ENCODE measurements around the gene TMEM89. TPM values are rescaled to one million over a fixed set of nuclear protein-coding genes. Genes with fewer than 3 reads are reported as not detected.

Gene TMEM89
- total and polyA plus RNA-seq, 9 donors: not detected

- Histone ChIP-seq H3K4me3 (no peak overlapping the region), H3K9me3 (no peaks in the 10 kb centered on the region), H3K27ac (no peak overlapping the region), H3K4me1 (ENCODE audit: insufficient read depth) (no peaks in the 10 kb centered on the region), H3K36me3 (no peaks in the 10 kb centered on the region), H3K27me3 (no peaks in the 10 kb centered on the region)
- intact Hi-C loops (cut with DNase I): no loop called here
- WGBS, 3 donors: 86 to 93% (median 86%) methylated on average over 4 of the region's 4 CpGs
- DNase-seq: no peak
- TF ChIP-seq POLR2A (IDR thresholded peaks at IDR 0.05) (no peak), EP300 (IDR thresholded peaks at IDR 0.05) (no peak), CTCF (IDR thresholded peaks at IDR 0.05) (no peak)
Observed at GRCh38 chr3:48576647-48577046, 44.9 kb downstream of the TMEM89 start.

- Histone ChIP-seq H3K4me3 (no peak overlapping the region), H3K27ac (no peak overlapping the region), H3K27me3 (no peaks in the 10 kb centered on the region), H3K9me3 (no peaks in the 10 kb centered on the region), H3K36me3 (no peaks in the 10 kb centered on the region), H3K4me1 (ENCODE audit: insufficient read depth) (no peaks in the 10 kb centered on the region)
- no peak for TF ChIP-seq POLR2A (IDR thresholded peaks at IDR 0.05)
- intact Hi-C loops (cut with DNase I): no loop called here
- 84 to 89% (median 88%) methylated on average over 17 of the region's 17 CpGs for whole genome bisulfite sequencing, 3 donors
- DNase-seq: no peak
Observed at GRCh38 chr3:48575366-48575765, 46.2 kb downstream of the TMEM89 start.

- Histone ChIP-seq H3K27ac (no peak overlapping the region), H3K27me3 (no peaks in the 10 kb centered on the region), H3K36me3 (no peaks in the 10 kb centered on the region), H3K9me3 (no peaks in the 10 kb centered on the region), H3K4me1 (ENCODE audit: insufficient read depth) (no peaks in the 10 kb centered on the region), H3K4me3 (no peak overlapping the region)
- 91 to 94% (median 91%) methylated on average over 10 of the region's 10 CpGs for WGBS, 3 donors
- no peak for DNase-seq
- intact Hi-C loops (cut with DNase I): no loop called here
- TF ChIP-seq EP300 (IDR thresholded peaks at IDR 0.05) (no peak), POLR2A (IDR thresholded peaks at IDR 0.05) (no peak), CTCF (IDR thresholded peaks at IDR 0.05) (no peak)
Observed at GRCh38 chr3:48573973-48574585, 47.5 kb downstream of the TMEM89 start.

GRCh38 chr3:48572517-48572916, 49.1 kb downstream of the TMEM89 start:
- no peaks in the 10 kb centered on the region for H3K4me1 ChIP-seq (ENCODE audit: insufficient read depth)
- intact Hi-C loops (cut with DNase I): no loop called here
- H3K36me3 ChIP-seq: no peaks in the 10 kb centered on the region
- no peak overlapping the region for H3K4me3 ChIP-seq
- DNase-seq: no peak
- 80 to 89% (median 88%) methylated on average over 7 of the region's 7 CpGs for WGBS, 3 donors
- no peak for TF ChIP-seq CTCF (IDR thresholded peaks at IDR 0.05)
- no peak for TF ChIP-seq POLR2A (IDR thresholded peaks at IDR 0.05)
- TF ChIP-seq EP300 (IDR thresholded peaks at IDR 0.05): no peak
- no peaks in the 10 kb centered on the region for H3K27me3 ChIP-seq
- H3K9me3 ChIP-seq: no peaks in the 10 kb centered on the region
- no peak overlapping the region for H3K27ac ChIP-seq

- no peak for DNase-seq
- no peaks in the 10 kb centered on the region for H3K27me3 ChIP-seq
- no peak overlapping the region for H3K4me3 ChIP-seq
- no peaks in the 10 kb centered on the region for H3K4me1 ChIP-seq (ENCODE audit: insufficient read depth)
- H3K27ac ChIP-seq: no peak overlapping the region
- WGBS, 3 donors: 82 to 89% (median 88%) methylated on average over 12 of the region's 12 CpGs
- intact Hi-C loops (cut with DNase I): no loop called here
- H3K36me3 ChIP-seq: no peaks in the 10 kb centered on the region
- no peak for TF ChIP-seq POLR2A (IDR thresholded peaks at IDR 0.05)
- TF ChIP-seq CTCF (IDR thresholded peaks at IDR 0.05): no peak
- no peak for TF ChIP-seq EP300 (IDR thresholded peaks at IDR 0.05)
- H3K9me3 ChIP-seq: no peaks in the 10 kb centered on the region
Observed at GRCh38 chr3:48571938-48572337, 49.6 kb downstream of the TMEM89 start.
